Suprapubic skin (tissue), 4 donors: ENCODE data around the gene ZNF597. TPM values are rescaled to one million over a fixed set of nuclear protein-coding genes. Genes with fewer than 3 reads are reported as not detected.
A peak's percentile ranks its signal among the peaks of the same experiment; 100 is the strongest.

Experiments used
- DNase-seq, 2 donors: peaks; one replicate each; pipeline ENCODE4 v3.0.0-alpha.2; 2019; ENCODE audit warnings: low spot score in 2 of 2
- H3K27ac ChIP-seq: fragments of 200-600 bp; sonication (generic); one replicate; pipeline ENCODE4 v1.5.1; 2019
- H3K27me3 ChIP-seq: fragments of 200-600 bp; sonication (generic); one replicate; pipeline ENCODE4 v1.5.1; 2019
- H3K36me3 ChIP-seq: fragments of 200-600 bp; sonication (generic); one replicate; pipeline ENCODE4 v1.5.1; 2019
- H3K4me1 ChIP-seq: fragments of 200-600 bp; sonication (generic); one replicate; pipeline ENCODE4 v1.5.1; 2019
- H3K4me3 ChIP-seq: fragments of 200-600 bp; sonication (generic); one replicate; pipeline ENCODE4 v1.5.1; 2019; ENCODE audit warnings: mild to moderate bottlenecking
- H3K9me3 ChIP-seq: fragments of 200-600 bp; sonication (generic); one replicate; pipeline ENCODE4 v1.5.1; 2019
- EP300 ChIP-seq: sonication (generic); formaldehyde crosslinking; IDR thresholded peaks from one replicate; pipeline ENCODE4 v1.6.1; 2017; ENCODE audit warnings: antibody characterized with exemption
- POLR2A ChIP-seq, 2 donors: fragments of 450-650 bp; IDR thresholded peaks; one replicate each; pipeline ENCODE4 v1.6.1; 2017; ENCODE audit warnings: antibody characterized with exemption in 2 of 2, mild to moderate bottlenecking in 2 of 2, moderate library complexity in 2 of 2
- POLR2AphosphoS5 ChIP-seq, 3 donors: sonication (generic); formaldehyde crosslinking; IDR thresholded peaks; one replicate each; pipeline ENCODE4 v1.6.1; 2017; ENCODE audit warnings: antibody characterized with exemption in 3 of 3
- WGBS: methylation state at CpG from one replicate; pipeline ENCODE4 v1.1.5; 2018; 5-methylcytosine and 5-hydroxymethylcytosine counted together
- total RNA-seq, 4 donors: library from RNA; depleted of rRNA; stranded (reverse); fragments of >200 nt; gene quantifications; one replicate each; pipeline ENCODE4 v1.1.0, GENCODE V29; 2016
- TF ChIP-seq, protein P1 (sequence below), 2 donors: fragments of 200-600 bp in 1 of 2; fragments of 450-650 bp in 1 of 2; sonication (generic) in 1 of 2; IDR thresholded peaks; one replicate each; pipeline ENCODE4 v1.5.1; 2016 to 2019; ENCODE audit warnings: antibody characterized with exemption in 2 of 2, mild to moderate bottlenecking in 1 of 2, moderate library complexity in 1 of 2

ZNF597 gene
- total RNA-seq, 4 donors from 2014 or later: 1.5 to 4.3 (median 2.4) TPM

DNA sequence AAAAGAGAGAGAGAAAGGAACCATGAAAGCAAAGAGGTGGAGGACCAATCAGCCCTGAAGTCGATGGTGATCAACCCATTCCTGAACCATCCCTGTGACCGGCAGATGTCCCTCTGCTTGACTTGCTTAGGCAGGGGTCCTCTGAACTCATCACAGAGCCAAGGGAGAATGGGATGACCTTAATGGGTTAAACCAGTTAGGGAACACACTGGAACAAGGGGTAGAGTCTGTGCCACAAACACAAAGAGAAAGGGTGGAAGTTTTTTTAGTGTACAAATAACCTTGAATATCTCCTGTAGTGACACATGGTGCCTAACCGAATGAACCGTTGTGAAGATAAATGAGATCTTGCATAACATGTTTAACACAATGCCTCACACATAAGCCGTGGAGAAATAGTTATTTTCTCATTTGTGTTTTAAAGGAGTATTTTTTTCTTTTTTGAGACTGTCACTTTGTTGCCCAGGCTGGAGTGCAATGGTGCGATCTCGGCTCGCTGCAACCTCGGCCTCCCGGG is 11.4 kb upstream of the ZNF597 start:
- 76% methylated on average over 10 of the region's 10 CpGs for whole genome bisulfite sequencing
- H3K9me3 ChIP-seq: no peaks in the 10 kb centered on the region

DNA sequence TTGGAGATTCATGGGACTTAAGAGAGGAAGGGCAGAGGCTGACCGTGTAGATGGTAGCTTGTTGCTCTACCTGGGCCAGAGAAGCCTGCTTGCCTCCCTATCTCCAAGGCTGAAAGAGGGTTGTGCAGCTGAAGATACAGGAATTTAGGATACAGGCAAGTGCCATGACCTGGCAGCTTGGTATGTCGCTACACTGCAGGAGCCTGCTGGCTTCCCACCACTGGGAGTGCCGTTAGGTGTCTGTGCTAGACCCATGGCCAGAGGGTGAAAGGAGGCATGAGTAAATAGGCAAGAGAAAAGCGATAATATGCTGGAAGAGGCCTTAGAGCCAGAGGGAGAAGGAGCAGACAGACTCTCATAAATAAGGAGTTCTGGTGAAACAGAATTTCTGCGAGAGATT is 10.8 kb upstream of the ZNF597 start:
- 78% methylated on average over 5 of the region's 5 CpGs for WGBS
- Histone ChIP-seq H3K27ac (no peak overlapping the region), H3K27me3 (no peaks in the 10 kb centered on the region), H3K4me1 (peaks cover 25% of the 10 kb centered on the region), H3K9me3 (no peaks in the 10 kb centered on the region), H3K36me3 (peaks cover 5% of the 10 kb centered on the region), H3K4me3 (no peak overlapping the region)
- no peak for DNase-seq
- TF ChIP-seq EP300 (no peak), POLR2AphosphoS5 (IDR thresholded peaks at IDR 0.05) (no peak), POLR2A (IDR thresholded peaks at IDR 0.05) (no peak)
- TF ChIP-seq, protein P1, sequence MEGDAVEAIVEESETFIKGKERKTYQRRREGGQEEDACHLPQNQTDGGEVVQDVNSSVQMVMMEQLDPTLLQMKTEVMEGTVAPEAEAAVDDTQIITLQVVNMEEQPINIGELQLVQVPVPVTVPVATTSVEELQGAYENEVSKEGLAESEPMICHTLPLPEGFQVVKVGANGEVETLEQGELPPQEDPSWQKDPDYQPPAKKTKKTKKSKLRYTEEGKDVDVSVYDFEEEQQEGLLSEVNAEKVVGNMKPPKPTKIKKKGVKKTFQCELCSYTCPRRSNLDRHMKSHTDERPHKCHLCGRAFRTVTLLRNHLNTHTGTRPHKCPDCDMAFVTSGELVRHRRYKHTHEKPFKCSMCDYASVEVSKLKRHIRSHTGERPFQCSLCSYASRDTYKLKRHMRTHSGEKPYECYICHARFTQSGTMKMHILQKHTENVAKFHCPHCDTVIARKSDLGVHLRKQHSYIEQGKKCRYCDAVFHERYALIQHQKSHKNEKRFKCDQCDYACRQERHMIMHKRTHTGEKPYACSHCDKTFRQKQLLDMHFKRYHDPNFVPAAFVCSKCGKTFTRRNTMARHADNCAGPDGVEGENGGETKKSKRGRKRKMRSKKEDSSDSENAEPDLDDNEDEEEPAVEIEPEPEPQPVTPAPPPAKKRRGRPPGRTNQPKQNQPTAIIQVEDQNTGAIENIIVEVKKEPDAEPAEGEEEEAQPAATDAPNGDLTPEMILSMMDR (IDR thresholded peaks at IDR 0.05): no peak

More for the DNA sequence above, 11.4 kb upstream of the ZNF597 start:
- Histone ChIP-seq H3K27me3 (no peaks in the 10 kb centered on the region), H3K27ac (no peak overlapping the region), H3K36me3 (no peaks in the 10 kb centered on the region), H3K4me3 (no peak overlapping the region), H3K4me1 (peaks cover 31% of the 10 kb centered on the region)
- DNase-seq: no peak
- TF ChIP-seq EP300 (no peak), POLR2AphosphoS5 (IDR thresholded peaks at IDR 0.05) (no peak), POLR2A (IDR thresholded peaks at IDR 0.05) (no peak)
- TF ChIP-seq, protein P1 (IDR thresholded peaks at IDR 0.05): no peak

GRCh38 chr16:3444032-3444388 is 706 bp upstream of the ZNF597 start:
- DNase-seq: no peak
- H3K27me3 ChIP-seq: no peaks in the 10 kb centered on the region
- peaks cover 9% of the 10 kb centered on the region for H3K4me1 ChIP-seq
- peak overlapping the region; percentile 57 for H3K4me3 ChIP-seq
- H3K36me3 ChIP-seq: peaks cover 13% of the 10 kb centered on the region
- 59% methylated on average over 10 of the region's 10 CpGs for WGBS
- peak overlapping the region; percentile 56 for H3K27ac ChIP-seq
- H3K9me3 ChIP-seq: no peaks in the 10 kb centered on the region
- TF ChIP-seq EP300 (no peak), POLR2A (IDR thresholded peaks at IDR 0.05) (no peak), POLR2AphosphoS5 (IDR thresholded peaks at IDR 0.05) (peak in 1 of 3 donors; percentile 60)
- TF ChIP-seq, protein P1 (IDR thresholded peaks at IDR 0.05): no peak

GRCh38 chr16:3439637-3440036 is 3.7 kb downstream of the ZNF597 start:
- 92% methylated on average over 4 of the region's 4 CpGs for WGBS
- Histone ChIP-seq H3K4me1 (peaks cover 6% of the 10 kb centered on the region), H3K9me3 (no peaks in the 10 kb centered on the region), H3K36me3 (peaks cover 23% of the 10 kb centered on the region), H3K4me3 (no peak overlapping the region), H3K27ac (no peak overlapping the region), H3K27me3 (no peaks in the 10 kb centered on the region)
- TF ChIP-seq, protein P1 (IDR thresholded peaks at IDR 0.05): no peak
- TF ChIP-seq EP300 (no peak), POLR2AphosphoS5 (IDR thresholded peaks at IDR 0.05) (no peak), POLR2A (IDR thresholded peaks at IDR 0.05) (no peak)
- DNase-seq: no peak

GRCh38 chr16:3434373-3434772 is 8.9 kb downstream of the ZNF597 start:
- Histone ChIP-seq H3K4me3 (no peak overlapping the region), H3K27me3 (no peaks in the 10 kb centered on the region), H3K9me3 (no peaks in the 10 kb centered on the region), H3K36me3 (peaks cover 14% of the 10 kb centered on the region), H3K4me1 (no peaks in the 10 kb centered on the region), H3K27ac (no peak overlapping the region)
- no peak for TF ChIP-seq EP300
- TF ChIP-seq POLR2A (IDR thresholded peaks at IDR 0.05): no peak
- TF ChIP-seq, protein P1 (IDR thresholded peaks at IDR 0.05): no peak
- TF ChIP-seq POLR2AphosphoS5 (IDR thresholded peaks at IDR 0.05): no peak
- DNase-seq: no peak
